Adrenal gland (tissue), 5 donors: Measurements from ENCODE around the gene CNOT10.

Experiments used
- POLR2A ChIP-seq, 2 donors: fragments of 450-650 bp; IDR thresholded peaks; one replicate each; pipeline ENCODE4 v1.6.1; 2017; ENCODE audit warnings: antibody characterized with exemption in 2 of 2, mild to moderate bottlenecking in 2 of 2, moderate library complexity in 1 of 2
- TF ChIP-seq, protein P1 (sequence below), 6 experiments: fragments of 450-650 bp in 4 of 6; fragments of 200-600 bp in 2 of 6; sonication (generic) in 1 of 6; IDR thresholded peaks; 1 replicate in 5 of 6; 2 replicates in 1 of 6; pipeline versions ENCODE4 v1.5.1 to v1.8.0; 2016 to 2021; ENCODE audit warnings: antibody characterized with exemption in 6 of 6, mild to moderate bottlenecking in 2 of 6, moderate library complexity in 1 of 6
- donor health status: DM: no; HTN: no; CAD: no.

DNA sequence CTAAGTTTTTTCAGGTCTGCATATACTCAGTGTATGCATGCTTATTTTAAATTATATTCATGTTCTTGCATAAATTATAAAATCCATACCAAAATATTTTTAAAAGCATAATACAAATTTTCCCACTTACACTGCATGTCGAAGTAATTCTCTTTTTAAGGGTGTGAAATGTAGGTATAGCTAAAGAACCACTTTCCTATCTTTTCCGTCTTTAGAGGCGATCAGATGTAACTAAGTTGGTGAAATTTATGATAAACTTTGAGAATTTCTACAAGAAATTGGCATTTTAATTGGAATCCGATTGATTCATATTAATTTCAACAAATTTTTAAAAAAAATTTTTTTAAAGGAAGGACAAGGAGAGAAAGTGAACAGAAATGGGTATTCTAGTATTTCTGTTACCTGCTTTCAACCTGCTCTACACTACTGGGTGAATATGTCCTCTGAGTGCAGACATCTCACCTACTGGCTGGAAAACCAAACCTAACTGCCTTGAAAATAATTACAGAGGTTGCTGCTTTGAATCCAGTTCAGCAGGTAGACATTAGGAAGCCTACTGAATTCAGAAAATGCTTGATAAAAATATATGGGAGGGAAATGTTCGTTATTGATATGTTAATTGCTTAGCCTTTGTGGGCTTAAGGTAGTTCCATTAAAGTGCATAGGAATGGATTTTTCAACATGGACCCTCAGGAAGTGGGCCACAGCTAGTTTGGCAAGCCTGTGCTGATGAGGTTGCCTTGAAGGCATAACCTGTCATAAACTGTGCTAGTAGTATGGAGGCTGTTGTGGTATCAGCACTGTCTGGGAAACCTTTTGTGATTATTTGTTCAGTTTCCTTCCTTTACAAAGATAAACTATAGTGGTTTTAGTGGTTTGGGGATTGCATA, 137.9 kb downstream of the CNOT10 start:
- no peak for TF ChIP-seq POLR2A (IDR thresholded peaks at IDR 0.05)
- TF ChIP-seq, protein P1, sequence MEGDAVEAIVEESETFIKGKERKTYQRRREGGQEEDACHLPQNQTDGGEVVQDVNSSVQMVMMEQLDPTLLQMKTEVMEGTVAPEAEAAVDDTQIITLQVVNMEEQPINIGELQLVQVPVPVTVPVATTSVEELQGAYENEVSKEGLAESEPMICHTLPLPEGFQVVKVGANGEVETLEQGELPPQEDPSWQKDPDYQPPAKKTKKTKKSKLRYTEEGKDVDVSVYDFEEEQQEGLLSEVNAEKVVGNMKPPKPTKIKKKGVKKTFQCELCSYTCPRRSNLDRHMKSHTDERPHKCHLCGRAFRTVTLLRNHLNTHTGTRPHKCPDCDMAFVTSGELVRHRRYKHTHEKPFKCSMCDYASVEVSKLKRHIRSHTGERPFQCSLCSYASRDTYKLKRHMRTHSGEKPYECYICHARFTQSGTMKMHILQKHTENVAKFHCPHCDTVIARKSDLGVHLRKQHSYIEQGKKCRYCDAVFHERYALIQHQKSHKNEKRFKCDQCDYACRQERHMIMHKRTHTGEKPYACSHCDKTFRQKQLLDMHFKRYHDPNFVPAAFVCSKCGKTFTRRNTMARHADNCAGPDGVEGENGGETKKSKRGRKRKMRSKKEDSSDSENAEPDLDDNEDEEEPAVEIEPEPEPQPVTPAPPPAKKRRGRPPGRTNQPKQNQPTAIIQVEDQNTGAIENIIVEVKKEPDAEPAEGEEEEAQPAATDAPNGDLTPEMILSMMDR (IDR thresholded peaks at IDR 0.05), result no peak
